Calu3 (cell line): ENCODE results near the gene LYZL1. TPM values are rescaled to one million over a fixed set of nuclear protein-coding genes. Genes with fewer than 3 reads are reported as not detected.

Experiments used
- BruUV-seq: library from RNA; stranded (reverse); fragments of 400-500 nt; replicated peaks from 2 replicates; lab custom pipeline; 2021; lab: Mats Ljungman, UMichigan
- CTCF ChIA-PET: fragments of 300-600 bp; sonication (Branson Sonifier 250); formaldehyde crosslinking; loops from one replicate; lab custom pipeline; 2022; ENCODE audit warnings: antibody characterized with exemption; lab: Charles Lee
- DNase-seq: peaks from one replicate; pipeline ENCODE4 v3.0.0; 2022
- H3K27ac Mint-ChIP-seq: one replicate; pipeline ENCODE4 v1.8.0; 2022; ENCODE audit warnings: mixed read lengths; ENCODE audit not compliant: unreplicated experiment
- H3K27me3 Mint-ChIP-seq: one replicate; pipeline ENCODE4 v1.8.0; 2022; ENCODE audit warnings: mixed read lengths; ENCODE audit not compliant: unreplicated experiment
- H3K36me3 Mint-ChIP-seq: one replicate; pipeline ENCODE4 v1.8.0; 2022; ENCODE audit warnings: mild to moderate bottlenecking, moderate library complexity, mixed read lengths; ENCODE audit not compliant: insufficient read depth, unreplicated experiment
- H3K4me1 Mint-ChIP-seq: one replicate; pipeline ENCODE4 v1.8.0; 2022; ENCODE audit warnings: mild to moderate bottlenecking, low read depth, mixed read lengths; ENCODE audit not compliant: unreplicated experiment
- H3K4me3 Mint-ChIP-seq: one replicate; pipeline ENCODE4 v1.8.0; 2022; ENCODE audit warnings: mild to moderate bottlenecking, low read depth, moderate library complexity, mixed read lengths; ENCODE audit not compliant: unreplicated experiment
- H3K9me3 Mint-ChIP-seq: one replicate; pipeline ENCODE4 v1.8.0; 2022; ENCODE audit warnings: low read depth, mixed read lengths; ENCODE audit not compliant: unreplicated experiment
- CTCF ChIP-seq: fragments of 200-600 bp; IDR thresholded peaks from one replicate; pipeline ENCODE4 v1.8.0; 2022; ENCODE audit warnings: antibody characterized with exemption; ENCODE audit not compliant: unreplicated experiment
- intact Hi-C: fragments of 100-400 bp; cut with micrococcal nuclease; formaldehyde crosslinking; loops from one replicate; pipeline ENCODE4 v1.10.0; 2022; ENCODE audit not compliant: unreplicated experiment
- total RNA-seq: library from RNA; stranded (reverse); gene quantifications from 2 replicates; pipeline ENCODE4 v1.2.3, GENCODE V29; 2022

The LYZL1 gene
- total RNA-seq, 1 experiment from 2014 or later, result not detected

GRCh38 chr10:29273478-29273877 is 15.4 kb upstream of the LYZL1 start:
- CTCF ChIA-PET, result no interaction called here
- no peak overlapping the region for H3K27ac Mint-ChIP-seq
- no peak for DNase-seq
- TF ChIP-seq CTCF, result no peak
- no TSS peak for BruUV-seq
- H3K4me1 Mint-ChIP-seq, result no peaks in the 10 kb centered on the region
- no peak overlapping the region for H3K4me3 Mint-ChIP-seq
- intact Hi-C loops, result no loop called here
- H3K36me3 Mint-ChIP-seq, result no peaks in the 10 kb centered on the region
- no peaks in the 10 kb centered on the region for H3K9me3 Mint-ChIP-seq
- peaks cover 16% of the 10 kb centered on the region for H3K27me3 Mint-ChIP-seq

GRCh38 chr10:29276251-29276850 is 12.5 kb upstream of the LYZL1 start:
- CTCF ChIA-PET, result no interaction called here
- no peak for DNase-seq
- TF ChIP-seq CTCF, result no peak
- Mint-ChIP-seq H3K4me1 (no peaks in the 10 kb centered on the region), H3K27ac (no peak overlapping the region), H3K27me3 (peaks cover 16% of the 10 kb centered on the region), H3K4me3 (no peak overlapping the region), H3K9me3 (no peaks in the 10 kb centered on the region), H3K36me3 (no peaks in the 10 kb centered on the region)
- BruUV-seq, result no TSS peak
- intact Hi-C loops, result no loop called here

DNA sequence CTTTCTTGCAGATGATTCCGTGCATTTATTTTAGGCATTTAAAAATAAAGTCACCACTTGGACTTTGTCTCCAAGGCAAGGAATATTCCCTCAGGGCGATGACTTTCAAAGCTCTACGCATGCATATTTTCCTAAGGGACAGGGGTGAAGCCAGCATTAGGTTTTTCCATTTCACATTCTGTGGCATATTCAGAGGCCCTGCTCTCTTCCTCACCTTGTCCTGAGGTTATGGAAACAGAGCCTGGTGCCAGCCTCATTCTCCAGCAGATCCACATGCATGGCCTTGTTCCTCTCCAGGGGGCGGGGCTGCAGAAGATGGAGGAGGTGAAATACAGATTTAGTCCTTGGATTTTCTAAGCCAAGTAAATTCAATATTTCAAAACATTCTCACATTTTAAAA is 11.6 kb upstream of the LYZL1 start:
- intact Hi-C loops, result no loop called here
- BruUV-seq, result no TSS peak
- H3K36me3 Mint-ChIP-seq, result no peaks in the 10 kb centered on the region
- H3K9me3 Mint-ChIP-seq, result no peaks in the 10 kb centered on the region
- no peak overlapping the region for H3K4me3 Mint-ChIP-seq
- CTCF ChIA-PET, result no interaction called here
- TF ChIP-seq CTCF, result no peak
- H3K27me3 Mint-ChIP-seq, result peaks cover 13% of the 10 kb centered on the region
- DNase-seq, result no peak
- no peaks in the 10 kb centered on the region for H3K4me1 Mint-ChIP-seq
- no peak overlapping the region for H3K27ac Mint-ChIP-seq

- Mint-ChIP-seq H3K27me3 (peaks cover under 1% of the 10 kb centered on the region), H3K4me1 (no peaks in the 10 kb centered on the region), H3K36me3 (no peaks in the 10 kb centered on the region), H3K27ac (no peak overlapping the region), H3K4me3 (no peak overlapping the region), H3K9me3 (no peaks in the 10 kb centered on the region)
- no TSS peak for BruUV-seq
- CTCF ChIA-PET, result no interaction called here
- no peak for DNase-seq
- no peak for TF ChIP-seq CTCF
- intact Hi-C loops, result no loop called here
These were observed 8.9 kb upstream of the LYZL1 start for GRCh38 chr10:29279779-29280487.
